ENCODE measurements around the gene MAP3K14.

- no peak for TF ChIP-seq CTCF (conservative IDR thresholded peaks at IDR 0.05)
- TF ChIP-seq EZH2 (IDR thresholded peaks at IDR 0.05; ENCODE audit: low read depth) = no peak
Observed at GRCh38 chr17:45223539-45224528, 93.0 kb downstream of the MAP3K14 start.
